ENCODE data around the gene EVPL. TPM values are rescaled to one million over a fixed set of nuclear protein-coding genes. Genes with fewer than 3 reads are reported as not detected.
"Not testable (repeated sequence)": the region's sequence is repeated elsewhere in the genome, so short reads cannot be mapped to it uniquely, and the experiment has no call there.

Gene EVPL
- total RNA-seq, 1 experiment from 2014 or later = 58.0 TPM

GRCh38 chr17:76063875-76064546 is 36.9 kb upstream of the EVPL start:
- H3K9ac ChIP-seq (ENCODE audit: low read length) = no peak overlapping the region
- peaks cover 71 to 89% of the 10 kb centered on the region in 2 experiments for H3K36me3 ChIP-seq (ENCODE audit: control insufficient read depth in 1 of 2, insufficient read depth in 2 of 2, low read length in 2 of 2)
- ChIA-PET RAD21 (ENCODE audit: low non-redundant PET in 1 of 2, low total read pairs in 2 of 2, uncharacterized antibody in 2 of 2, unreplicated experiment in 2 of 2) (no interaction called here), CTCF (no interaction called here), POLR2A (interaction anchor here (0.6 kb wide), 1 partner anchor 34 kb away, joined by 3 read pairs; no protein-coding TSS in a partner anchor)
- ATAC-seq = no peak
- no peaks in the 10 kb centered on the region for H3K4me1 ChIP-seq (ENCODE audit: control insufficient read depth in 1 of 2, insufficient read depth in 2 of 2, low read length in 2 of 2)
- no peak overlapping the region for H3K4me2 ChIP-seq (ENCODE audit: low read length)
- TF ChIP-seq CEBPB (IDR thresholded peaks at IDR 0.05; ENCODE audit: low read depth) = no peak
- no peak for TF ChIP-seq SRF (IDR thresholded peaks at IDR 0.05; ENCODE audit: low read depth)
- no peak for TF ChIP-seq POLR2A (IDR thresholded peaks at IDR 0.05; ENCODE audit: borderline replicate concordance, extremely low read depth, insufficient read depth, insufficient read length)
- TF ChIP-seq FOSL1 (IDR thresholded peaks at IDR 0.05; ENCODE audit: low read depth) = no peak
- TF ChIP-seq TCF7L2 (IDR thresholded peaks at IDR 0.05; ENCODE audit: borderline replicate concordance, extremely low read depth, insufficient read depth, insufficient read length) = no peak
- no peak for TF ChIP-seq RAD21 (IDR thresholded peaks at IDR 0.05; ENCODE audit: low read depth)
- TF ChIP-seq POLR2AphosphoS5 (IDR thresholded peaks at IDR 0.05; ENCODE audit: low read depth, low read length) = no peak
- TF ChIP-seq ZBTB33 (IDR thresholded peaks at IDR 0.05; ENCODE audit: extremely low read depth, insufficient replicate concordance, low read length) = no peak
- TF ChIP-seq, protein P1, sequence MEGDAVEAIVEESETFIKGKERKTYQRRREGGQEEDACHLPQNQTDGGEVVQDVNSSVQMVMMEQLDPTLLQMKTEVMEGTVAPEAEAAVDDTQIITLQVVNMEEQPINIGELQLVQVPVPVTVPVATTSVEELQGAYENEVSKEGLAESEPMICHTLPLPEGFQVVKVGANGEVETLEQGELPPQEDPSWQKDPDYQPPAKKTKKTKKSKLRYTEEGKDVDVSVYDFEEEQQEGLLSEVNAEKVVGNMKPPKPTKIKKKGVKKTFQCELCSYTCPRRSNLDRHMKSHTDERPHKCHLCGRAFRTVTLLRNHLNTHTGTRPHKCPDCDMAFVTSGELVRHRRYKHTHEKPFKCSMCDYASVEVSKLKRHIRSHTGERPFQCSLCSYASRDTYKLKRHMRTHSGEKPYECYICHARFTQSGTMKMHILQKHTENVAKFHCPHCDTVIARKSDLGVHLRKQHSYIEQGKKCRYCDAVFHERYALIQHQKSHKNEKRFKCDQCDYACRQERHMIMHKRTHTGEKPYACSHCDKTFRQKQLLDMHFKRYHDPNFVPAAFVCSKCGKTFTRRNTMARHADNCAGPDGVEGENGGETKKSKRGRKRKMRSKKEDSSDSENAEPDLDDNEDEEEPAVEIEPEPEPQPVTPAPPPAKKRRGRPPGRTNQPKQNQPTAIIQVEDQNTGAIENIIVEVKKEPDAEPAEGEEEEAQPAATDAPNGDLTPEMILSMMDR (IDR thresholded peaks at IDR 0.05 in 2 of 3, conservative IDR thresholded peaks at IDR 0.05 in 1 of 3; ENCODE audit: borderline replicate concordance in 1 of 3, insufficient read depth in 1 of 3, low read depth in 2 of 3, low read length in 2 of 3) = no peak
- no peak for TF ChIP-seq EZH2phosphoT487 (IDR thresholded peaks at IDR 0.05; ENCODE audit: borderline replicate concordance)
- TF ChIP-seq EGR1 (IDR thresholded peaks at IDR 0.05; ENCODE audit: low read depth) = no peak
- intact Hi-C loops (cut with micrococcal nuclease) = no loop called here
- H3K27me3 ChIP-seq (ENCODE audit: insufficient read depth, low read length) = no peaks in the 10 kb centered on the region
- H4K20me1 ChIP-seq (ENCODE audit: insufficient read depth) = no peaks in the 10 kb centered on the region; the same call in 1 of the 2 replicates
- H3K9me3 ChIP-seq (ENCODE audit: control insufficient read depth in 1 of 2, insufficient read depth in 1 of 2, low read depth in 1 of 2, low read length in 2 of 2) = no peaks in the 10 kb centered on the region
- peaks cover 50% of the 10 kb centered on the region for H3K79me2 ChIP-seq (ENCODE audit: insufficient read depth, low read length)
- no peak overlapping the region; the same call in 1 of the 2 replicates for H3K27ac ChIP-seq (ENCODE audit: low read depth, low read length)
- DNase-seq (ENCODE audit: low read depth, low spot score) = no peak
- H3K9me2 ChIP-seq (ENCODE audit: insufficient read depth) = no peaks in the 10 kb centered on the region
- no peak overlapping the region for H3K4me3 ChIP-seq (replicated peaks in 1 of 2; ENCODE audit: low read depth in 1 of 2, low read length in 2 of 2)
- no TSS peak for BruUV-seq (replicated peaks)
- no peak overlapping the region for H2AFZ ChIP-seq (ENCODE audit: low read depth, low read length, poor library complexity, severe bottlenecking)

GRCh38 chr17:76058264-76058663 is 31.2 kb upstream of the EVPL start:
- H2AFZ ChIP-seq (ENCODE audit: low read depth, low read length, poor library complexity, severe bottlenecking); H3K9me3 ChIP-seq (ENCODE audit: control insufficient read depth in 1 of 2, insufficient read depth in 1 of 2, low read depth in 1 of 2, low read length in 2 of 2); H3K27me3 ChIP-seq (ENCODE audit: insufficient read depth, low read length); H3K9me2 ChIP-seq (ENCODE audit: insufficient read depth); POLR2A ChIA-PET; H3K9ac ChIP-seq (ENCODE audit: low read length); H4K20me1 ChIP-seq (ENCODE audit: insufficient read depth); H3K4me2 ChIP-seq (ENCODE audit: low read length); ATAC-seq; intact Hi-C loops (cut with micrococcal nuclease); CTCF ChIA-PET; H3K4me3 ChIP-seq (replicated peaks in 1 of 2; ENCODE audit: low read depth in 1 of 2, low read length in 2 of 2); DNase-seq (ENCODE audit: low read depth, low spot score); RAD21 ChIA-PET (ENCODE audit: low non-redundant PET in 1 of 2, low total read pairs in 2 of 2, uncharacterized antibody in 2 of 2, unreplicated experiment in 2 of 2); H3K27ac ChIP-seq (ENCODE audit: low read depth, low read length); BruUV-seq (replicated peaks): not testable (repeated sequence)
- peaks cover 59 to 76% of the 10 kb centered on the region in 2 experiments for H3K36me3 ChIP-seq (ENCODE audit: control insufficient read depth in 1 of 2, insufficient read depth in 2 of 2, low read length in 2 of 2)
- H3K4me1 ChIP-seq (ENCODE audit: control insufficient read depth in 1 of 2, insufficient read depth in 2 of 2, low read length in 2 of 2) = peaks cover 19 to 21% of the 10 kb centered on the region in 2 experiments
- H3K79me2 ChIP-seq (ENCODE audit: insufficient read depth, low read length) = peaks cover 14% of the 10 kb centered on the region
